Natural killer cell treated with Interleukin-12 subunit alpha and Interleukin-12 subunit beta and Interleukin-15 and Interleukin-18, amount 100 ng/mL, for 72 hours (primary cell): ENCODE measurements around the gene CCDC148. TPM values are rescaled to one million over a fixed set of nuclear protein-coding genes. Genes with fewer than 3 reads are reported as not detected.
"Not testable (repeated sequence)": the region's sequence is repeated elsewhere in the genome, so short reads cannot be mapped to it uniquely, and the experiment has no call there.

Experiments used
- ATAC-seq, 2 donors: fragments of 150-1000 bp; cut with Tn5 transposase in 1 of 2; sonication (Bioruptor Pico), chemical (Tn5 transposase) in 1 of 2; 2 replicates each; pipeline ENCODE4 v1.10.0; 2021
- DNase-seq: peaks from one replicate; pipeline ENCODE4 v3.0.0; 2022; ENCODE audit warnings: low spot score
- H3K27ac Mint-ChIP-seq, 2 donors: 1 replicate in 1 of 2; 2 replicates in 1 of 2; pipeline ENCODE4 v1.8.0; 2022; ENCODE audit warnings: mixed read lengths in 2 of 2, mild to moderate bottlenecking in 1 of 2, moderate library complexity in 1 of 2
- H3K27me3 Mint-ChIP-seq, 2 donors: 1 replicate in 1 of 2; 2 replicates in 1 of 2; pipeline ENCODE4 v1.8.0; 2022; ENCODE audit warnings: mixed read lengths in 2 of 2
- H3K36me3 Mint-ChIP-seq: one replicate; pipeline ENCODE4 v1.8.0; 2022; ENCODE audit warnings: mixed read lengths
- H3K4me1 Mint-ChIP-seq, 2 donors: 1 replicate in 1 of 2; 2 replicates in 1 of 2; pipeline ENCODE4 v1.8.0; 2022; ENCODE audit warnings: low read depth in 2 of 2, mixed read lengths in 2 of 2, mild to moderate bottlenecking in 1 of 2
- H3K4me3 Mint-ChIP-seq: one replicate; pipeline ENCODE4 v1.8.0; 2022; ENCODE audit warnings: mixed read lengths
- H3K9me3 Mint-ChIP-seq: 2 replicates; pipeline ENCODE4 v1.8.0; 2022; ENCODE audit warnings: mixed read lengths
- total RNA-seq, 2 donors: library from RNA; stranded (reverse); gene quantifications; one replicate each; pipeline ENCODE4 v1.2.3, GENCODE V29; 2022

CCDC148 gene
- total RNA-seq, 2 donors from 2014 or later = not detected

DNA sequence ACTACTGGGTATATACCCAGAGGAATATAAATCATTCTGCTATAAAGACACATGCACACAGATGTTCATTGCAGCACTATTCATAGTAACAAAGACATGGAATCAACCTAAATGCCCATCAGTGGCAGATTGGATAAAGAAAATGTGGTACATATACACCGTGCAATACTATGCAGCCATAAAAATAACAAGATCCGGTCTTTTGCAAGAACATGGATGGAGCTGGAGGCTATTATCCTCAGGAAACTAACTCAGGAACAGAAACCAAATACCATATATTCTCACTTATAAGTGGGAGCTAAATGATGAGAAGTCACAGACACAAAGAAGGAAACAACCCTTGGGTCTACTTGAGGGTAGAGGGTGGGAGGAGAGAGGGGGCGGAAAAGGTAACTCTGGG lies 16.7 kb upstream of the CCDC148 start:
- not testable (repeated sequence) for H3K36me3 Mint-ChIP-seq, ATAC-seq, H3K27me3 Mint-ChIP-seq, H3K9me3 Mint-ChIP-seq, H3K4me1 Mint-ChIP-seq, H3K4me3 Mint-ChIP-seq, DNase-seq, H3K27ac Mint-ChIP-seq

DNA sequence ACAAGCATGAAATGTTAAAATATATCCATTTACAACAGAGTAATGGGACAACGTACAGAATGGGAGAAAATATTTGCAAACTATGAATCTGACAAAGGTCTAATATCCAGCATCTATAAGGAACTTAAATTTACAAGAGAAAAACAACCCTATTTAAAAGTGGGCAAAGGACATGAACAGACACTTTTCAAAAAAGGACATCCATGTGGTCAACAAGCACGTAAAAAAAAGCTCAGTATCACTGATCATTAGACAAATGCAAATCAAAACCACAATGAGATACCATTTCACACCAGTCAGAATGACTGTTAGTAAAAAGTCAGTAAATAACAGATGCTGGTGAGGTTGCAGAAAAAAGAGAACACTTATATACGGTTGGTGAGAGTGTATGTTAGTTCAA lies 16.3 kb upstream of the CCDC148 start:
- not testable (repeated sequence) for H3K4me1 Mint-ChIP-seq, H3K36me3 Mint-ChIP-seq, H3K27me3 Mint-ChIP-seq, H3K9me3 Mint-ChIP-seq, H3K4me3 Mint-ChIP-seq, H3K27ac Mint-ChIP-seq, DNase-seq, ATAC-seq

DNA sequence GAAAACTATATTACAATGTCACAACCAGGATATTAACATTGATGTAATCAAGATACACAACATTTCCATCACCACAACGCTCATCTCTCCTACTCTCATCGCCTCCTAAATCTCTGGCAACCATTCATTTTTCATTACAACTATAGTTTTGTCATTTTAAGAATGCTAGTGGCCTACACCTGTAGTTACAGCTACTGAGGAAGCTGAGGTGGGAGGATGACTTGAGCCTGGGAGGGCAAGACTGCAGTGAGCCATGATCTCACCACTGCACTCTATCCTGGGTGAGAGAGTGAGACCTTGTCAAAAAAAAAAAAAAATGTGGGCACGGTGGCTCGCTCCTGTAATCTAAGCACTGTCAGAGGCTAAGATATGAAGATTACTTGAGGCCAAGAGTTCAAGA lies 10.7 kb upstream of the CCDC148 start:
- no peak for ATAC-seq
- H3K9me3 Mint-ChIP-seq = no peaks in the 10 kb centered on the region
- H3K27me3 Mint-ChIP-seq = no peaks in the 10 kb centered on the region
- H3K27ac Mint-ChIP-seq = no peak overlapping the region
- no peak overlapping the region for H3K4me3 Mint-ChIP-seq
- no peak for DNase-seq
- H3K4me1 Mint-ChIP-seq = no peaks in the 10 kb centered on the region
- H3K36me3 Mint-ChIP-seq = peaks cover 9% of the 10 kb centered on the region

DNA sequence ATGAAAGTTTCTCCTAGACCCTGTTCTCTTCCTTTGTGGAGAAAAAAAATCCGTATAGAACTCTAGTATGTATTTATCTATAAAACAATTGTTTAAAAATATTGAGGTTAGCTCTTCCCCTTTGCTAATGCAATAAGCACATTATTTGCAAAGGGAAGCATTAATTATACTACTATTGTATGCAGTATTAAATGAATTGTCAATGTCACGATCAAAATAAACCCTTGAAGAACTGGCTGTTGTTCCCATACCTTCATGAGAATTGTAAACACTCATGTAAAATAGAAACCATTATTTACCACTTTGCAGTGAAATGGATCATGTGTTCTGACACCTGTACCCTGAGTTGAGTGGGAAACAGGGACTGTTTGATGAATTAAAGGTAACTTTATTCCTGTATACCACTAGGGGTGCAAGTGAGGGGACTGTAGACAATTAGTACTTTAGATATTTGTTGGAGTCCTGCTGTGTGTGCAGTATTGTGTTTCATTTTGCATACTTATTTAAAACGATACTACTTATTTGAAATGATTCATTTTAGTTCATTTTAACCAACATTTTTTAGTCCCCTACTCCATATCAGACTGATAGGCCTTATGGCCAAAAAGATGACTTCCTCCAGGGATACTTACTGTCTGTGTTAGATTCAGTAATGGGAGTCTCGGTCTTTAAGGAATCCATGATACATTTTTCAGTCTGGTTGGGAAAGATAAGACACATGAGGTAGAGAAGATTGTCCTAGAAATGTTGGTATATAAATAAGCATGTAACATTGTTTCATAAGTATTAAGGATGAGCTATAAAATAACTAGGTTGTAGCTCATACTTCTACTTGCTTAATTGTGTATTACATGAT lies 8.1 kb upstream of the CCDC148 start:
- DNase-seq (no peak), ATAC-seq (peak in 1 of 2 donors; percentile 70)
- H3K27ac Mint-ChIP-seq = no peak overlapping the region
- H3K9me3 Mint-ChIP-seq = no peaks in the 10 kb centered on the region
- peaks cover 0 to 7% of the 10 kb centered on the region in 2 donors for H3K27me3 Mint-ChIP-seq
- peaks cover 0 to 5% of the 10 kb centered on the region in 2 donors for H3K4me1 Mint-ChIP-seq
- H3K4me3 Mint-ChIP-seq = no peak overlapping the region
- H3K36me3 Mint-ChIP-seq = no peaks in the 10 kb centered on the region

DNA sequence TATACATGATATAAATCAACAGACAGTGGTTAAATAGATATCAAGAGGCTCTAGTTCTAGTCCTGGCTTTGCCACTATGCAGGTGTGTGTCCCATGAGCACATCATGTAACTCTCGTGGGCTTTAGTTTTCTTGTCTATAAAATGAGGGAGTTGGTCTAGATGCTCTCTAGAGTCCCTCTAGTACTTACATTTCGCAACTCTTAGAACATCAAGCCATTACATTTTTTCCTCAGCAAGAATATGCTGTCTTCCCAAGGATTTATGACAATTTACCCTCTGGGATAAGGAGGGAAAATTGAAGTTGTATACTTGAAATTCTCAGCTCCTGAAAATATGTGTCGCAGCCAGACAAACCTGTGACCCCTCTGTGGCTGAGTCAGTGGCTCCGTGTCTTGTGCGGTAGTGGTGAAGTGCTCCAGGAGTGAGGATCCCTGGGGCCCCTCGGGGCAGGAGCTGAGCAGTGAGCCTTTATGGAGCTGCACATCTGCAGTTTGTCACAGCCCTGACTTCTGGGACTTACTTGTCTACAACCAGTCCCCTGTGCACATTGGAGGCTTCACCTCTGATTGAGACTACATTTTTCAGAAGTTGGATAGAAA lies 7.0 kb upstream of the CCDC148 start:
- no peak overlapping the region for H3K27ac Mint-ChIP-seq
- ATAC-seq (no peak), DNase-seq (no peak)
- H3K9me3 Mint-ChIP-seq = no peaks in the 10 kb centered on the region
- H3K4me1 Mint-ChIP-seq = peaks cover under 1 to 6% of the 10 kb centered on the region in 2 donors
- H3K4me3 Mint-ChIP-seq = no peak overlapping the region
- peaks cover 1 to 8% of the 10 kb centered on the region in 2 donors for H3K27me3 Mint-ChIP-seq
- no peaks in the 10 kb centered on the region for H3K36me3 Mint-ChIP-seq

DNA sequence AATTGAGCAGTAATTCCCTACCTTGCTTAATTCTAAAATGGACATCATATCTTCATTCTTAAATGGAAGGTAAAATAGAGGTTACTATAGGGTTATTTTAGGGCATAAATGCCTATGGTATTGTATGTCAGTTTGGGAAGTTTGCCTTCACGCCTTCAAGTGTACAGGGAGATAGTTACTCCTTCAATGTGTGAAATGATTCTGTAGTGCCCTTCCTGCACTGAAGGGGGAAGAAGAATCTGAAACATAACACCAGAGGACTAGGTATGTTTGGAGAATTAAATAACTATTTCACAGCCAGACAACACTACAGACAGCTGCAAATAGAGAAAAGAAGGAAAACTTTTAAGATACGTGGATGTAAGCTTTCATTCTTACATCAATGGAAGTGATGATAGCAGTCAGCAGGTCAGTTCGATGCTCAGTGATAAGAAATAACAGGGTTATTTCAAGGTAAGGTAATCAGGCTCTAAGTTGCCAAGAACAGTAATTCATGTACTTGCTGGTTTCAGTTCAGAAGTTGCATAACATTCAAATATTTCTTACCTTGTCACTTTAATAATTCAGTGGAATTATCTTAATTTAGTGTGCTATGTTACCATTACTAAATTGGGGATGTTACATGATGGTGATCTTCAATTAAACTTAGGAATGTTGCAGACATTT lies 4.2 kb upstream of the CCDC148 start:
- H3K9me3 Mint-ChIP-seq = no peaks in the 10 kb centered on the region
- no peaks in the 10 kb centered on the region for H3K36me3 Mint-ChIP-seq
- peaks cover 13 to 18% of the 10 kb centered on the region in 2 donors for H3K4me1 Mint-ChIP-seq
- no peak for DNase-seq
- ATAC-seq = no peak
- H3K27me3 Mint-ChIP-seq = peaks cover 8 to 15% of the 10 kb centered on the region in 2 donors
- H3K4me3 Mint-ChIP-seq = no peak overlapping the region
- no peak overlapping the region for H3K27ac Mint-ChIP-seq

- no peak overlapping the region for H3K27ac Mint-ChIP-seq
- H3K4me3 Mint-ChIP-seq = no peak overlapping the region
- no peaks in the 10 kb centered on the region for H3K9me3 Mint-ChIP-seq
Observed at GRCh38 chr2:158459161-158460003, 2.8 kb upstream of the CCDC148 start.

GRCh38 chr2:158458617-158458920 lies 2.0 kb upstream of the CCDC148 start:
- peak overlapping the region; percentile 53 to 82 for H3K27ac Mint-ChIP-seq
- H3K9me3 Mint-ChIP-seq = no peaks in the 10 kb centered on the region
- ATAC-seq = no peak
- peaks cover 17 to 20% of the 10 kb centered on the region in 2 donors for H3K27me3 Mint-ChIP-seq
- no peak for DNase-seq
- H3K4me1 Mint-ChIP-seq = peaks cover 13 to 19% of the 10 kb centered on the region in 2 donors
- H3K4me3 Mint-ChIP-seq = peak overlapping the region; percentile 92
- H3K36me3 Mint-ChIP-seq = no peaks in the 10 kb centered on the region

More at GRCh38 chr2:158459161-158460003, 2.8 kb upstream of the CCDC148 start:
- Mint-ChIP-seq H3K4me1 (peaks cover 13 to 19% of the 10 kb centered on the region in 2 donors), H3K36me3 (no peaks in the 10 kb centered on the region), H3K27me3 (peaks cover 9 to 16% of the 10 kb centered on the region in 2 donors)
- DNase-seq = no peak
- ATAC-seq = no peak

DNA sequence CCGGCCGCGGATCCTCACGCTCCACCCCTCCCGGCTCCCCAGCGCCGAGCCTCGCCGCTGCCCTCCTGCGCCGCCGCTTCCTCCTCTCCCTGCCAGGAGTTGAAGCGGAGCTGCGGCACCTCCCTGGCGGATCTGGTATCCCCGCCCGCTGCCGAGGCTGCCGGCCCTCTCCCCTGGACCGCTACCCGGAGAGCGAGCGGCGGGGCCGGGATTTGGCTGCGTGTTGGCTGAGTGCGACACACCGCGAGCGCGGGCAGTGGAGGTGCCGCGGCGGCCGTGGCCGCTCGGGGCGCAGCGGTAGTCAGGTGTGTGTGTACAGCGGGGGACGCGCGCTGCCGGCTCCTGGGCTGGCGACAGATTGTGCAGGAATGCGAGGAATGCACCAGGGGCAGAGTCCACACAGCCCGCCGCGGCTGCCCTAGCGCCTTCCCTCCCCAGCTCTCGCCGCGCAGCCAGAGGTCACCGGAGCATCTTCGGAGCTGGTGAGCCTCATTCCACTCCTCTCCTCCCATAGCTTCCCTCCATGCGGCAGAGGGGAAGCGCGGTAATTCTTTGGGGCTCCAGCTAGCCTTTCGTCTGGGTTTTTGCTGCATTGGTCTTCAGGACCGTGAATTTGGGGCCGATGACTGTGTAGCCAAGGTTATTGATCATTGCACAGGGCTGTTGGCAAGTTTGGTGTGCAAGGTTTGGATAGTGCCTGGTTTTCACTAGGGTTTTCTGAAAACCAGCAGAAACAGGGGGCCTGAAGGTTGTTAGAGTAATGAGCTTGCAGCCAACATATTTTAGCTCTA lies 1.5 kb upstream of the CCDC148 start:
- Mint-ChIP-seq H3K9me3 (no peaks in the 10 kb centered on the region), H3K4me1 (peaks cover 13 to 19% of the 10 kb centered on the region in 2 donors), H3K27me3 (peaks cover 20% of the 10 kb centered on the region in 2 donors), H3K36me3 (no peaks in the 10 kb centered on the region), H3K27ac (peak overlapping the region; percentile 53 to 82), H3K4me3 (peak overlapping the region; percentile 92)
- DNase-seq = no peak
- ATAC-seq = peak; percentile 50 to 54

DNA sequence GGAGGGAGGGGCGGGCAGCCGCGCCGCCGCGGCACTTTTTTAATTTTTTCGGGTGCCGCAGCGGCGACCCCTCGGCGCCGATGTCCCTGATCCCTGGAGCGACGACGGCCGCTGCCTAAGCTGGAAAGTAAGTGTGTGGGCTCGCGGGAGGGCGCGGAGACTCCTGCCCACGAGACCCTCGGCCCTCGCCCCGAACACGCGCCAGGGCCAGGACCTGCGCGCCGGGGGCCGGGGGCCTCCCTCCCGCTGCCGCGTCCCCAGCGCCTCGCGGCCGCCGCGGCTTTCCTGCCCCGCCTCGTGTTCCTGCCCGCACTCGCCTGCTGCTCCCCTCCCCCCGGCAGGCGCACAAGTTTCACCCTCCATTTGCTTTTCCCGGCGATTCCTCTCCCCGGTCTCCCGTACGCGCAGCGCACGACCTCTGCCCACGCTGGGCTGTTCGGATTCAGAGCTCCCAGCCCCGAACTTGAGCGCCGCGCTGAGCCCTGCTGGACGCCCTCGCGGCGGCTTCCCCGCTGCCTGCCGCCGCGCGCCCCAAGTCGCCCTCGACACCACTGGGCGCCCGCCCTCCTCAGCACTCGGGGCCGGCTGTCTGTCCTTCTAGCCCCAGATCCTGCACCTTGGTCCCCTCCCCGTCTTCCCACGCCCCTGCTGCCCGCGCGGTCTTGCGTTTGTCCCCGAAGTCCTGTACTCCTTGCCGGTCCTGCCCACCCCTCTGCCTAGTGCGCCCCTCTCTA lies 706 bp upstream of the CCDC148 start:
- H3K36me3 Mint-ChIP-seq = no peaks in the 10 kb centered on the region
- DNase-seq = peak; percentile 66
- peak; percentile 63 to 64 for ATAC-seq
- H3K4me1 Mint-ChIP-seq = peaks cover 13 to 19% of the 10 kb centered on the region in 2 donors
- peak overlapping the region; percentile 92 for H3K4me3 Mint-ChIP-seq
- H3K27me3 Mint-ChIP-seq = peaks cover 20 to 26% of the 10 kb centered on the region in 2 donors
- no peaks in the 10 kb centered on the region for H3K9me3 Mint-ChIP-seq
- peak overlapping the region; percentile 53 to 82 for H3K27ac Mint-ChIP-seq

GRCh38 chr2:158443606-158444005 lies 12.9 kb downstream of the CCDC148 start:
- Mint-ChIP-seq H3K27ac (no peak overlapping the region), H3K9me3 (no peaks in the 10 kb centered on the region), H3K4me1 (no peaks in the 10 kb centered on the region), H3K27me3 (peaks cover 5 to 6% of the 10 kb centered on the region in 2 donors), H3K36me3 (no peaks in the 10 kb centered on the region), H3K4me3 (no peak overlapping the region)
- ATAC-seq (no peak), DNase-seq (no peak)

- H3K36me3 Mint-ChIP-seq, H3K9me3 Mint-ChIP-seq, H3K4me3 Mint-ChIP-seq, H3K27ac Mint-ChIP-seq, ATAC-seq, DNase-seq, H3K4me1 Mint-ChIP-seq: not testable (repeated sequence)
- H3K27me3 Mint-ChIP-seq = peaks cover 12 to 25% of the 10 kb centered on the region in 2 donors
Observed at GRCh38 chr2:158439062-158439461, 17.5 kb downstream of the CCDC148 start.
